ENCODE results near the gene IGIP.

GRCh38 chr5:140110646-140110957 is 15.1 kb upstream of the IGIP start:
- TF ChIP-seq CTCF (IDR thresholded peaks at IDR 0.05; ENCODE audit: insufficient read depth, low read length) (no peak), POLR2AphosphoS5 (IDR thresholded peaks at IDR 0.05; ENCODE audit: low read depth) (no peak), SPI1 (IDR thresholded peaks at IDR 0.05; ENCODE audit: borderline replicate concordance, low read depth) (no peak), REST (IDR thresholded peaks at IDR 0.05; ENCODE audit: insufficient replicate concordance, low read depth) (no peak)
